B cell (primary cell): ENCODE measurements around the gene CLOCK. TPM values are rescaled to one million over a fixed set of nuclear protein-coding genes. Genes with fewer than 3 reads are reported as not detected.
"Not testable (repeated sequence)": the region's sequence is repeated elsewhere in the genome, so short reads cannot be mapped to it uniquely, and the experiment has no call there.

Source experiments
- ATAC-seq: fragments of 200-7000 bp; cut with Tn5 transposase; one replicate; pipeline ENCODE4 v1.10.0; 2021; ENCODE audit warnings: low read depth, mild to moderate bottlenecking, moderate number of reproducible peaks, moderate library complexity
- CTCF ChIA-PET: fragments of 350-600 bp; sonication (Branson Sonifier 250); formaldehyde crosslinking; loops from one replicate; lab custom pipeline; 2021; ENCODE audit warnings: antibody characterized with exemption, inconsistent platforms; lab: Charles Lee
- POLR2A ChIA-PET: fragments of 350-600 bp; sonication (Branson Sonifier 250); formaldehyde crosslinking; loops from one replicate; lab custom pipeline; 2021; ENCODE audit warnings: antibody characterized with exemption; lab: Charles Lee
- DNase-seq: peaks from one replicate; pipeline ENCODE4 v3.0.0; 2013
- H2AFZ ChIP-seq: 2 replicates; pipeline ENCODE4 v1.6.1; 2012; ENCODE audit warnings: mild to moderate bottlenecking, low read depth, low read length; ENCODE audit not compliant: insufficient read depth, poor library complexity, severe bottlenecking
- H3K27ac ChIP-seq, 2 donors: 1 replicate in 1 of 2; 2 replicates in 1 of 2; pipeline ENCODE4 v1.5.1; 2012 to 2013; ENCODE audit warnings: low read length in 2 of 2, mild to moderate bottlenecking in 2 of 2, moderate library complexity in 1 of 2
- H3K27me3 ChIP-seq, 4 experiments: fragments of 200-600 bp in 1 of 4; sonication (generic) in 1 of 4; replicated peaks in 1 of 4; 1 replicate in 2 of 4; 2 replicates in 2 of 4; pipeline versions ENCODE4 v1.6.1 to v1.7.0; 2013 to 2016; ENCODE audit warnings: low read length in 3 of 4, mild to moderate bottlenecking in 2 of 4, mixed read lengths in 1 of 4, moderate library complexity in 1 of 4; ENCODE audit not compliant: insufficient read depth in 4 of 4, control insufficient read depth in 3 of 4; ENCODE audit errors: control extremely low read depth in 1 of 4
- H3K36me3 ChIP-seq, 2 experiments: replicated peaks in 1 of 2; 1 replicate in 1 of 2; 2 replicates in 1 of 2; pipeline versions ENCODE4 v1.6.1 to v1.7.1; 2013; ENCODE audit warnings: low read length in 1 of 2; ENCODE audit not compliant: insufficient read depth in 2 of 2, control insufficient read depth in 1 of 2; ENCODE audit errors: control extremely low read depth in 1 of 2, extremely low read depth in 1 of 2
- H3K4me1 ChIP-seq, 2 donors: fragments of 200-600 bp in 1 of 2; sonication (generic) in 1 of 2; 1 replicate in 1 of 2; 2 replicates in 1 of 2; pipeline versions ENCODE4 v1.5.1 to v1.6.1; 2013 to 2017; ENCODE audit warnings: low read length in 2 of 2; ENCODE audit not compliant: control insufficient read depth in 2 of 2, insufficient read depth in 2 of 2
- H3K4me2 ChIP-seq: replicated peaks from 2 replicates; pipeline ENCODE3; 2012; ENCODE audit warnings: mild to moderate bottlenecking, low read depth, low read length; ENCODE audit not compliant: poor library complexity, severe bottlenecking
- H3K4me3 ChIP-seq, 5 experiments: fragments of 200-600 bp in 1 of 5; sonication (generic) in 1 of 5; 1 replicate in 3 of 5; 2 replicates in 2 of 5; pipeline versions ENCODE4 v1.5.1 to v1.7.0; 2011 to 2016; ENCODE audit warnings: low read length in 4 of 5, mild to moderate bottlenecking in 4 of 5, low read depth in 2 of 5, control low read depth in 1 of 5, moderate library complexity in 1 of 5; ENCODE audit not compliant: insufficient read depth in 1 of 5; ENCODE audit errors: control extremely low read depth in 1 of 5, extremely low read depth in 1 of 5
- H3K79me2 ChIP-seq: fragments of 200-600 bp; sonication (generic); one replicate; pipeline ENCODE4 v1.6.0; 2016; ENCODE audit warnings: low read length; ENCODE audit not compliant: control insufficient read depth, insufficient read depth
- H3K9ac ChIP-seq: fragments of 200-600 bp; sonication (generic); 2 replicates; pipeline ENCODE4 v1.6.1; 2017; ENCODE audit warnings: mild to moderate bottlenecking, low read length, moderate library complexity
- H3K9me3 ChIP-seq, 3 donors: one replicate each; pipeline versions ENCODE4 v1.6.1 to v1.7.1; 2013; ENCODE audit warnings: low read length in 2 of 3; ENCODE audit not compliant: control insufficient read depth in 2 of 3, insufficient read depth in 1 of 3; ENCODE audit errors: control extremely low read depth in 1 of 3
- H4K20me1 ChIP-seq: 2 replicates; pipeline ENCODE4 v1.6.0; 2012; ENCODE audit warnings: mild to moderate bottlenecking, low read length; ENCODE audit not compliant: insufficient read depth, control insufficient read depth, poor library complexity, severe bottlenecking
- H3K27ac Mint-ChIP-seq: one replicate; pipeline ENCODE4 v1.8.0; 2021; ENCODE audit warnings: mixed read lengths
- H3K27me3 Mint-ChIP-seq: one replicate; pipeline ENCODE4 v1.8.0; 2021; ENCODE audit warnings: mixed read lengths
- H3K4me1 Mint-ChIP-seq: one replicate; pipeline ENCODE4 v1.8.0; 2021; ENCODE audit warnings: mixed read lengths
- H3K4me3 Mint-ChIP-seq: one replicate; pipeline ENCODE4 v1.8.0; 2021; ENCODE audit warnings: mixed read lengths
- H3K9me3 Mint-ChIP-seq: one replicate; pipeline ENCODE4 v1.8.0; 2022; ENCODE audit warnings: mixed read lengths; ENCODE audit not compliant: insufficient read depth
- EZH2 ChIP-seq: IDR thresholded peaks from 2 replicates; pipeline ENCODE4 v1.6.1; 2012; ENCODE audit warnings: borderline replicate concordance, low read depth, mild to moderate bottlenecking, moderate library complexity, low read length; ENCODE audit not compliant: insufficient read depth, poor library complexity, severe bottlenecking
- WGBS: methylation state at CpG from one replicate; pipeline ENCODE4 v1.1.5; 2013; ENCODE audit warnings: missing lambda C conversion rate; ENCODE audit not compliant: insufficient coverage; 5-methylcytosine and 5-hydroxymethylcytosine counted together
- intact Hi-C: fragments of 100-400 bp; cut with micrococcal nuclease; formaldehyde crosslinking; loops from one replicate; pipeline ENCODE4 v1.10.0; 2022
- polyA plus RNA-seq: library from polyadenylated mRNA; depleted of rRNA; stranded (reverse); fragments of >200 nt; gene quantifications from 2 replicates; pipeline ENCODE4 v1.2.3, GENCODE V29; 2012
- total RNA-seq, 2 donors: library from RNA; stranded (reverse); fragments of 120-200 nt in 1 of 2; gene quantifications; 1 replicate in 1 of 2; 2 replicates in 1 of 2; pipeline versions ENCODE4 v1.2.3 to v1.2.4, GENCODE V29; 2013 to 2022
- TF ChIP-seq, protein P1 (sequence below): fragments of 200-600 bp; IDR thresholded peaks from one replicate; pipeline ENCODE4 v1.8.0; 2022; ENCODE audit warnings: antibody characterized with exemption, mild to moderate bottlenecking

Gene CLOCK
- total and polyA plus RNA-seq, 2 donors (not counting 1 experiment from before 2014, with no cell fraction given), result 2.8 to 14.2 TPM

DNA sequence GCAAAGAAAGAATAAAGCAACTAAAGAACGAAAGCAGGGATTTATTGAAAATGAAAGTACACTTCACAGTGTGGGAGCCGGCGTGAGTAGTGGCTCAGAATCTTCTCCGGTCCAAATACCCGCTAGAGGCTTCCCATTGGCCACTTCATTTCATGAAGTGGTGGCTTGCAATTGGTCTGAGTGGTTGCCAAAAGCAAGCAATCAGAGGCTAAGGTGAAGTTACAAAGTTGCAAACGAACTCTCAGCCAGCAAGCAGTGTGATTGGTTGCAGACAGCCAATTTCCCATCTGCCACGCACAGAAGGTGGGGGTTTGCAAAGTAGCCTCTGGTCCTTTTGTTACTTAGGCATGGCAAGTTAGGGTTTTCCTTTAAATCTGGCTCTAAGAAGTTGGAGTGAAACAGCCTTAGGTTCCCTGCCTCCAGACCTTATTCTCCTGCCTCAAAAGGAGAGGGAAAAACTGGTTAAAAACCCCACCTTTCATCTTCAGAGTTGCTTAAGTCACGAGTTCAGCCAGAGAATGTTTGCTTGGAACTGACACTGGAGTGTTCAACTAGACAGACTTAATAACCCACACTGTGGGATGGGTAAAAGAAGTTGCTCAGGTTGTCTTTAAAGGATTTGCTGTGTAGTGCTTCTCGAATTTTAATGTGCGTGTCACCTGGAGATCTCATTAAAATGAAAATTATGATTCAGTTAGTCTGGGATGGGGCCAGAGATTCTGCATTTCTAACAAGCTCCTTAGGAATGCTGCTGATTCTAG, 6.9 kb upstream of the CLOCK start:
- Mint-ChIP-seq H3K27ac (no peak overlapping the region), H3K4me3 (peak overlapping the region; percentile 40)

DNA sequence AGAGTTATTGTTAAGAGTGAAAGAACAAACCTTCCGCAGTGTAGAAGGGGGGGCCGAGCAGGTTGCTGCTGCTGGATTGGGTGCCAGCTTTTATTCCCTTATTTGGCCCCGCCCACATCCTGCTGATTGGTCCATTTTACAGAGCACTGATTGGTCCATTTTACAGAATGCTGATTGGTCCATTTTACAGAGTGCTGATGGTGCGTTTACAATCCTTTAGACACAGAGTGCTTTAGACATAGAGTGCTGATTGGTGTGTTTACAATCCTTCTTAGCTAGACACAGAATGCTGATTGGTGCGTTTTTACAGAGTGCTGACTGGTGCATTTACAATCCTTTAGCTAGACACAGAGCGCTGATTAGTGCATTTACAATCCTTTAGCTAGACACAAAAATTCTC, 5.3 kb upstream of the CLOCK start:
- H3K27me3 ChIP-seq, H3K9me3 ChIP-seq, H3K4me3 ChIP-seq, DNase-seq, H3K9ac ChIP-seq, H3K4me1 ChIP-seq, POLR2A ChIA-PET, ATAC-seq, intact Hi-C loops, H3K4me3 Mint-ChIP-seq, H3K27ac Mint-ChIP-seq, H3K4me2 ChIP-seq, H3K27me3 Mint-ChIP-seq, H4K20me1 ChIP-seq, H3K36me3 ChIP-seq, H2AFZ ChIP-seq, H3K27ac ChIP-seq, H3K9me3 Mint-ChIP-seq: not testable (repeated sequence)
- 98% methylated on average over 4 of the region's 6 CpGs for WGBS
- CTCF ChIA-PET, result interaction anchor here (0.8 to 2.1 kb wide), 2 partner anchors 8 to 143 kb away, joined by 3 to 7 read pairs; no protein-coding TSS in a partner anchor
- H3K4me1 Mint-ChIP-seq, result peaks cover 11% of the 10 kb centered on the region
- H3K79me2 ChIP-seq, result peaks cover 12% of the 10 kb centered on the region

More for the DNA sequence above, 6.9 kb upstream of the CLOCK start:
- TF ChIP-seq EZH2, result no peak
- TF ChIP-seq, protein P1, sequence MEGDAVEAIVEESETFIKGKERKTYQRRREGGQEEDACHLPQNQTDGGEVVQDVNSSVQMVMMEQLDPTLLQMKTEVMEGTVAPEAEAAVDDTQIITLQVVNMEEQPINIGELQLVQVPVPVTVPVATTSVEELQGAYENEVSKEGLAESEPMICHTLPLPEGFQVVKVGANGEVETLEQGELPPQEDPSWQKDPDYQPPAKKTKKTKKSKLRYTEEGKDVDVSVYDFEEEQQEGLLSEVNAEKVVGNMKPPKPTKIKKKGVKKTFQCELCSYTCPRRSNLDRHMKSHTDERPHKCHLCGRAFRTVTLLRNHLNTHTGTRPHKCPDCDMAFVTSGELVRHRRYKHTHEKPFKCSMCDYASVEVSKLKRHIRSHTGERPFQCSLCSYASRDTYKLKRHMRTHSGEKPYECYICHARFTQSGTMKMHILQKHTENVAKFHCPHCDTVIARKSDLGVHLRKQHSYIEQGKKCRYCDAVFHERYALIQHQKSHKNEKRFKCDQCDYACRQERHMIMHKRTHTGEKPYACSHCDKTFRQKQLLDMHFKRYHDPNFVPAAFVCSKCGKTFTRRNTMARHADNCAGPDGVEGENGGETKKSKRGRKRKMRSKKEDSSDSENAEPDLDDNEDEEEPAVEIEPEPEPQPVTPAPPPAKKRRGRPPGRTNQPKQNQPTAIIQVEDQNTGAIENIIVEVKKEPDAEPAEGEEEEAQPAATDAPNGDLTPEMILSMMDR, result no peak
- H3K36me3 ChIP-seq, result no peaks in the 10 kb centered on the region
- H3K79me2 ChIP-seq, result no peaks in the 10 kb centered on the region
- ATAC-seq, result peak; percentile 69
- WGBS, result 81% methylated on average over 6 of the region's 10 CpGs
- peak; percentile 49 for DNase-seq
- ChIA-PET POLR2A (no interaction called here), CTCF (interaction anchor here (1.0 to 2.1 kb wide), 5 partner anchors 10 to 209 kb away, joined by 3 to 17 read pairs (median 7); no protein-coding TSS in a partner anchor)
- H3K4me1 ChIP-seq, result no peaks in the 10 kb centered on the region
- intact Hi-C loops, result loop anchor here (1.0 kb wide), 1 partner anchor 144 kb away; no protein-coding TSS in a partner anchor
- Mint-ChIP-seq H3K9me3 (peaks cover 3% of the 10 kb centered on the region), H3K4me1 (peaks cover 1% of the 10 kb centered on the region), H3K27me3 (peaks cover 10% of the 10 kb centered on the region)
- peak overlapping the region in 1 of 5 experiments; percentile 26 for H3K4me3 ChIP-seq
- peak overlapping the region; percentile 27 for H3K4me2 ChIP-seq
- no peaks in the 10 kb centered on the region for H4K20me1 ChIP-seq
- no peak overlapping the region for H2AFZ ChIP-seq
- H3K27me3 ChIP-seq, result peaks cover 0 to 2% (median 0%) of the 10 kb centered on the region in 4 experiments
- no peak overlapping the region for H3K27ac ChIP-seq
- H3K9ac ChIP-seq, result no peak overlapping the region
- H3K9me3 ChIP-seq, result peaks cover 0 to 3% (median 0%) of the 10 kb centered on the region in 3 donors
